NCI-H748 (cell line): ENCODE measurements around the gene ARHGAP42.
"Not testable (repeated sequence)": the region's sequence is repeated elsewhere in the genome, so short reads cannot be mapped to it uniquely, and the experiment has no call there.

Experiments
- DNase-seq: peaks from one replicate; lab custom pipeline; 2025; ENCODE audit not compliant: unreplicated experiment; lab: John Stamatoyannopoulos, UW

Gene ARHGAP42

DNA sequence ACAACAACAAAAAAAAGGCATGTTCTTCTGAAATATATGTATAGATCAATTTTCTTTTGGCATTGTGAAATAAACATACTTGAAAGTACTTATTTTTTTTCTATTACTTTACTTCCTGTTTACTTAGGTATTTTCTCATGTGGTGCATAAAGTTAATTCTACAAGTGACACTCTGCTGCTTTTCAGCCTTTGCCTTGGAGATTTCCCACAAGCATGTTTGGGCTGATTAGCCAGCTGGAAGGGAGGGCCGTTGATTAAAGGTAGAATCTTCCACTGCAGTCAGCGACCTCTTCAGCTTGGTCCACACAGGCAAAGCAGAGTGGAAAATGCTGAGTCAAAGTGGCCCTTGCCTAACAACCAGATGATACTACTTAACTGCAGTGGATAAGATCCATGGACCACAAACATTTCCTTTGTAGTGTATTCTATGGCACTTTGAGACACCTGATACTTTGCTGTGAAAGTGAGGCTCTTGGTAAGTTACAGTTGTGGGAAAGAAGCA is 176.0 kb downstream of the ARHGAP42 start:
- DNase-seq = no peak

- no peak for DNase-seq
Measured at GRCh38 chr11:100865443-100866065, 178.5 kb downstream of the ARHGAP42 start.

- no peak for DNase-seq
Measured at GRCh38 chr11:100866453-100866852, 179.4 kb downstream of the ARHGAP42 start.

GRCh38 chr11:100867606-100868005 is 180.5 kb downstream of the ARHGAP42 start:
- DNase-seq = no peak

DNA sequence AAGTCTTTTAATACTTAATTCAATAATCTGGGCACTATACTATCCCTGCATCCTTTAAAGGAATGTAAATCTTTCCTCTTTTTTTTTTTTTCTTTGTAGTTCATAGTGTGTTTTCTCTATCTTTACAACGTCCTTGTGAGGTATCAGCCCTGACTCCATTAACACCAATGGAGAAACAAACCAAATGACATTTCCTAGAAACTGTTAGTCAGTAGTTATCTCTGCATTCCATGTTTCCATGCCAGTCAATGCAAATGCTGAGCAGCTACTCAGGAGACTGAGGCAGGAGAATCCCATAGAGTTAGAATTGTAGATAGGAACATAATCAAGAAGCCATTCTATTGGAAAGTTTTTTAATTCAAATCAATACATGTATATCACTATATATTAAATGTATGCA is 182.2 kb downstream of the ARHGAP42 start:
- no peak for DNase-seq

DNA sequence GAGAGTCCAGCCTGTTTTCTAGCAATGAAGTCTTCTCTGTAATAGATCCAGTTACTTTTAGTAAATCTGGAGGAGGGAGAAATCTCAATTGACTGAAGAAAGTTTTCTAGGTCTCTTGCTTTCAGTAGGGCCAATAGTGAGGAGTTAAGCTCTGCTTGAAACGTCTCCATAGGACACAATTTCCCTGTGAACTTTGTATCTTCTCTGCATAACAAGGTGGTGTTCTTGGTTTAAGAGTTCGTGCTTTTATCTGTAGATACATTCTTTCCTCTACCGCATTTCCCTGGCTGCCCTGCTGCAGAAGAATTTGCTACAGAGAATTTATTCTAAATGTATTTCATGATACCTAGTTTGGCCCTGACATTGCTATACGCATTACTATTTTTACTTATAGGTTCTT is 183.1 kb downstream of the ARHGAP42 start:
- DNase-seq = no peak

DNA sequence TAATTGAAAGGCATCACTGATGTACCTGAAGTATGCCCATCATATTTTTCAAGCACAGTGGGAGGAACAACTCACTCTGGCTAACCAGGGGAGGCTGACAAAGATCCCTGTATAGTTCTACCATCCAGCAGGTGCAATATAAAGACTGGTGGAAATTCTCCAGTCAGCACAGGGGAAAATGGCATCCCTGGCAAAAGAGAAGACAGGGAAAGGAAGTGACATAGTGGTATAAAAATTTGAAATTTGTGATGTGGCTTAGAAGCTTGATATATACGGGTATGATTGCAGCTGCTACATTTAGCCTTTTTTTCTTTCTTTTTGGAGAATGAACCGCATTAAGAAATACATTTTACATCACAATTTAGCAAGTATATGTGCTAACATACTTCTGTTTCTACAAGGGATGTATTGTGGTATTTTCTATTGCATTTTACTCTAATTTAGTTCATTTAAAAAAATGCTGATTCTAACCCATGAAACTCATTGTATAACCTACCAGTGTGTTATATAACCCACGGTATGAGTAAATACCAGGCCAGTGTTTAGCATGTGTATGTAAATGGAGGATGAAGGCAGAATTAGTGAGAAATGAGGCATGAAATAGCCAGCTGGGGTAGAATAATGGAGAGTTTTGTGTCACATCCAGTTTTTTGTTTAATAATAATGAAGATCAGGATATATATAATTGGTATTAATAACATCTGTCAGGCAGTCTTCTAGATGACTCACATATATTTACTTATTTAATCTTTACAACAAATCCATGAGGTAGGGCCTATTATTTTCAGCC is 186.1 kb downstream of the ARHGAP42 start:
- DNase-seq = peak; percentile 29

- DNase-seq = peak; percentile 3
Measured at GRCh38 chr11:100874203-100874602, 187.1 kb downstream of the ARHGAP42 start.

- no peak for DNase-seq
Measured at GRCh38 chr11:100875521-100875869, 188.4 kb downstream of the ARHGAP42 start.

DNA sequence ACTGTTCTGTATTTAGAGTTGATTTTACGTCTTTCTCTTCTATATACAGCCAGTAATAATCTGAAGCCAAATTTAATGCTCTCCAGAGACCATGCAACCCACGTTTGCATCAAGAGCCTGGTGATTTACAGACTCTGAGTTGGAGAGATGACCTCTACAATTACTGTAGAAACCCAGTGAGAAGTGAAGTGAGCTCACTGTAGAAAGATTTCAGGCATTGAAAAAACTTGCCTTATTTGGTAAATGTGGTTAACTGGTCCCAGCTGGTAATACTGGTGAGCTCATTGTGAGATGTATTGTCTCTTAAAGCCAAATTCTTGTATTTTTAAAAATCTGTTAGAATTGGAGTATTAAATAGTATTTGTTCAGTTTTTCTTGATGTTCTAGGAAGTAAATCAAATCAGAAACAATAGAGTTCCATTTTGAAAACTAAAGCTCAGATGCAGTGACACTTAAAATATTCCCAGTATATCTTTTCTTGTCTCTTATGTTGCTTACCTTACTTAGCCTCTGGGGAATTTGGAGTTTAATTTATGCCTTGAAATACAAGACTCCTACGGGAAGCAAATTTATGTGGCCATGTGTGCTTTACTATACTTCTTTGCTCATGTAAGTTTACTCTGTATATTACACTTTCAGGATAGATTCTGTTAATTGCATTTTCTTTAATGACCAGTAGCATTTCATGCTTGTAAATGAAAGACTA is 189.9 kb downstream of the ARHGAP42 start:
- no peak for DNase-seq

DNA sequence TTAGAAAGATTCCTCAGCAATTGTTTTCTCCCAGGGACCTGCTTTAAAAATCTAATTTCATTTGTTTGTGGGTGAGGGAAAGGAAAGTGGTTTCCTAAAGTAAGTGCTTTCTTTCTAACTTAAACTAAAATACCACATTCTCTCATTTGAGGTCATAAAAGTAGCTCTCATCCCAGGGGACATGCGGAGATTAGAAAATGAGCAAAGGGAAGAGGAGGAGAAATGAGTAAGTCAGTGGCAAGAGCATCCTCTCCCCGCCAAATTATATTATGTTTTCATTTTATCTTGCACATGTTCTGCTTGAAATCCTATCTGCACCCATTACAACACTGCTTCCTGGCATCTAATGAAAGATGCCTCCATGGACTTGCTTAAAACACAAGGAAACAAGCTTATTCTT is 191.4 kb downstream of the ARHGAP42 start:
- DNase-seq = no peak

GRCh38 chr11:100882957-100883356 is 195.9 kb downstream of the ARHGAP42 start:
- no peak for DNase-seq

- DNase-seq = no peak
Measured at GRCh38 chr11:100883830-100884229, 196.7 kb downstream of the ARHGAP42 start.

- DNase-seq = no peak
Measured at GRCh38 chr11:100887659-100888058, 200.6 kb downstream of the ARHGAP42 start.

GRCh38 chr11:100888836-100889235 is 201.7 kb downstream of the ARHGAP42 start:
- DNase-seq = no peak

GRCh38 chr11:100889758-100890157 is 202.7 kb downstream of the ARHGAP42 start:
- no peak for DNase-seq

GRCh38 chr11:100890789-100891188 is 203.7 kb downstream of the ARHGAP42 start:
- no peak for DNase-seq

- DNase-seq = no peak
Measured at GRCh38 chr11:100892886-100893285, 205.8 kb downstream of the ARHGAP42 start.

GRCh38 chr11:100895449-100895848 is 208.4 kb downstream of the ARHGAP42 start:
- no peak for DNase-seq

DNA sequence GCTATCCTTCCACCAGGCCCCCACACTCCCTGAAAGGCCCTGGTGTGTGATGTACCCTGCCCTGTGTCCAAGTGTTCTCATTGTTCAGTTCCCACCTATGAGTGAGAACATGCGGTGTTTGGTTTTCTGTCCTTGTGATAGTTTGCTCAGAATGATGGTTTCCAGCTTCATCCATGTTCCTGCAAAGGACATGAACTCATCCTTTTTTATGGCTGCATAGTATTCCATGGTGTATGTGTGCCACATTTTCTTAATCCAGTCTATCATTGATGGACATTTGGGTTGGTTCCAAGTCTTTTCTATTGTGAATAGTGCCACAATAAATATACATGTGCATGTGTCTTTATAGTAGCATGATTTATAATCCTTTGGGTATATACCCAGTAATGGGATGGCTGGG is 208.9 kb downstream of the ARHGAP42 start:
- DNase-seq = not testable (repeated sequence)

- not testable (repeated sequence) for DNase-seq
Measured at GRCh38 chr11:100901471-100901870, 214.4 kb downstream of the ARHGAP42 start.
